ENCODE results near the gene RAB36. TPM values are rescaled to one million over a fixed set of nuclear protein-coding genes. Genes with fewer than 3 reads are reported as not detected.

Gene RAB36
- total RNA-seq, 2 experiments from 2014 or later: 0.20 to 0.22 TPM

GRCh38 chr22:23109079-23109347, 36.3 kb upstream of the RAB36 start:
- Mint-ChIP-seq H3K4me3 (no peak overlapping the region), H3K4me1 (ENCODE audit: low read depth) (no peaks in the 10 kb centered on the region), H3K9me3 (no peaks in the 10 kb centered on the region), H3K36me3 (ENCODE audit: low read depth) (no peaks in the 10 kb centered on the region), H3K27me3 (no peaks in the 10 kb centered on the region), H3K27ac (no peak overlapping the region)
- DNase-seq (no peak), ATAC-seq (no peak)
- TF ChIP-seq CTCF (IDR thresholded peaks at IDR 0.05): no peak
- ChIA-PET POLR2A (no interaction called here), CTCF (interaction anchor here (1.4 kb wide), 1 partner anchor 225 kb away, joined by 3 read pairs; no protein-coding TSS in a partner anchor)
- intact Hi-C loops (cut with micrococcal nuclease): no loop called here

GRCh38 chr22:23109441-23109978, 35.8 kb upstream of the RAB36 start:
- no peaks in the 10 kb centered on the region for H3K4me1 Mint-ChIP-seq (ENCODE audit: low read depth)
- no peak for DNase-seq
- H3K36me3 Mint-ChIP-seq (ENCODE audit: low read depth): no peaks in the 10 kb centered on the region
- POLR2A ChIA-PET: no interaction called here
- ATAC-seq: no peak
- intact Hi-C loops (cut with micrococcal nuclease): no loop called here
- no peak overlapping the region for H3K27ac Mint-ChIP-seq
- H3K27me3 Mint-ChIP-seq: no peaks in the 10 kb centered on the region
- no peak overlapping the region for H3K4me3 Mint-ChIP-seq
- no peaks in the 10 kb centered on the region for H3K9me3 Mint-ChIP-seq
- CTCF ChIA-PET: interaction anchor here (1.4 kb wide), 1 partner anchor 226 kb away, joined by 3 read pairs; no protein-coding TSS in a partner anchor
- TF ChIP-seq CTCF (IDR thresholded peaks at IDR 0.05): no peak

GRCh38 chr22:23110190-23110921, 34.9 kb upstream of the RAB36 start:
- Mint-ChIP-seq H3K27me3 (no peaks in the 10 kb centered on the region), H3K27ac (no peak overlapping the region), H3K9me3 (no peaks in the 10 kb centered on the region), H3K4me1 (ENCODE audit: low read depth) (no peaks in the 10 kb centered on the region), H3K4me3 (no peak overlapping the region), H3K36me3 (ENCODE audit: low read depth) (no peaks in the 10 kb centered on the region)
- DNase-seq (no peak), ATAC-seq (no peak)
- no peak for TF ChIP-seq CTCF (IDR thresholded peaks at IDR 0.05)
- ChIA-PET CTCF (no interaction called here), POLR2A (no interaction called here)
- intact Hi-C loops (cut with micrococcal nuclease): no loop called here

- Mint-ChIP-seq H3K27me3 (no peaks in the 10 kb centered on the region), H3K36me3 (ENCODE audit: low read depth) (no peaks in the 10 kb centered on the region), H3K4me1 (ENCODE audit: low read depth) (no peaks in the 10 kb centered on the region), H3K27ac (no peak overlapping the region), H3K4me3 (no peak overlapping the region), H3K9me3 (no peaks in the 10 kb centered on the region)
- ChIA-PET POLR2A (no interaction called here), CTCF (no interaction called here)
- no peak for DNase-seq
- TF ChIP-seq CTCF (IDR thresholded peaks at IDR 0.05): no peak
- intact Hi-C loops (cut with micrococcal nuclease): no loop called here
- ATAC-seq: no peak
Observed at GRCh38 chr22:23110922-23111527, 34.3 kb upstream of the RAB36 start.

GRCh38 chr22:23112472-23113012, 32.7 kb upstream of the RAB36 start:
- H3K36me3 Mint-ChIP-seq (ENCODE audit: low read depth): no peaks in the 10 kb centered on the region
- no peak for TF ChIP-seq CTCF (IDR thresholded peaks at IDR 0.05)
- H3K27me3 Mint-ChIP-seq: no peaks in the 10 kb centered on the region
- CTCF ChIA-PET: interaction anchor here (1.4 to 1.6 kb wide), 3 partner anchors 152 to 155 kb away, joined by 3 to 7 read pairs (median 6); no protein-coding TSS in a partner anchor
- POLR2A ChIA-PET: no interaction called here
- no peak overlapping the region for H3K4me3 Mint-ChIP-seq
- intact Hi-C loops (cut with micrococcal nuclease): no loop called here
- no peaks in the 10 kb centered on the region for H3K9me3 Mint-ChIP-seq
- no peak overlapping the region for H3K27ac Mint-ChIP-seq
- no peak for ATAC-seq
- no peaks in the 10 kb centered on the region for H3K4me1 Mint-ChIP-seq (ENCODE audit: low read depth)
- DNase-seq: no peak

Data from activated CD8-positive, alpha-beta T cell treated with anti-CD3 and anti-CD28 coated beads for 36 hours (primary cell).